A549 treated with RU486 at 1 μM for 4 hours (cell line): ENCODE results near the gene ATOX1. TPM values are rescaled to one million over a fixed set of nuclear protein-coding genes. Genes with fewer than 3 reads are reported as not detected.

ENCODE experiments used
- total RNA-seq: library from RNA; stranded (reverse); fragments of 200-300 nt; extraction: Qiagen RNA extraction; gene quantifications from 5 replicates; pipeline ENCODE4 v1.2.3, GENCODE V29; 2022; ENCODE audit warnings: low read depth

The ATOX1 gene
- total RNA-seq: 188 to 219 TPM (median 199 TPM) in 5 replicates

GRCh38 chr5:151758430-151759241 lies at the start of gene ATOX1:
ATOX1 (minus strand) TSS chr5:151758631; CDS start chr5:151758551, 80 bp downstream.

GRCh38 chr5:151771259-151772028 lies 13.0 kb upstream of the ATOX1 start, which contains the start of gene G3BP1:
G3BP1 (plus strand) TSS chr5:151771954; CDS start chr5:151786621, 14,667 bp downstream.

Other genes starting within 250 kb of the ATOX1 start
- gene FAT2, start 167.3 kb downstream of the ATOX1 start, total RNA-seq: 0.01 to 0.02 TPM in 2 of 5 replicates, not detected in the others
- 14.8 to 26.1 TPM (median 22.3 TPM) in 5 replicates for gene SPARC, start 71.7 kb downstream of the ATOX1 start, total RNA-seq
- gene G3BP1, start 13.3 kb upstream of the ATOX1 start, total RNA-seq: 138 to 194 TPM (median 150 TPM) in 5 replicates
- not detected in 5 replicates for gene GLRA1, start 166.2 kb upstream of the ATOX1 start, total RNA-seq